Cardiac septum (tissue), 1 donor: ENCODE measurements around the gene NPEPPS. TPM values are rescaled to one million over a fixed set of nuclear protein-coding genes. Genes with fewer than 3 reads are reported as not detected.
"Not testable (repeated sequence)": the region's sequence is repeated elsewhere in the genome, so short reads cannot be mapped to it uniquely, and the experiment has no call there.

ENCODE experiments used
- DNase-seq: peaks from one replicate; pipeline ENCODE4 v3.0.0-alpha.2; 2020; ENCODE audit warnings: low spot score
- intact Hi-C: fragments of 100-400 bp; cut with DNase I; formaldehyde crosslinking; loops from one replicate; pipeline ENCODE4 v1.14.0; 2022
- total RNA-seq: library from RNA; stranded (reverse); fragmentation: NEBNext Ultra II Directional; extraction: Animal tissue kit (Norgen Biotek cat#: 25700); gene quantifications from one replicate; pipeline ENCODE4 v1.2.1, GENCODE V29; 2021
- donor health status: DM: no; HTN: no; CAD: no.

Gene NPEPPS
- total RNA-seq, 1 donor from 2014 or later, result 73.1 TPM

GRCh38 chr17:47556108-47556507 is 25.2 kb downstream of the NPEPPS start:
- intact Hi-C loops, DNase-seq: not testable (repeated sequence)

GRCh38 chr17:47560517-47561043 is 29.7 kb downstream of the NPEPPS start:
- DNase-seq, intact Hi-C loops: not testable (repeated sequence)

GRCh38 chr17:47561698-47562405 is 30.9 kb downstream of the NPEPPS start:
- intact Hi-C loops, DNase-seq: not testable (repeated sequence)

- intact Hi-C loops, DNase-seq: not testable (repeated sequence)
Measured at GRCh38 chr17:47562406-47562705, 31.4 kb downstream of the NPEPPS start.

- intact Hi-C loops, result not testable (repeated sequence)
Measured at GRCh38 chr17:47567261-47567660, 36.4 kb downstream of the NPEPPS start.

GRCh38 chr17:47572561-47572960 is 41.7 kb downstream of the NPEPPS start:
- intact Hi-C loops, DNase-seq: not testable (repeated sequence)

More at GRCh38 chr17:47567261-47567660, 36.4 kb downstream of the NPEPPS start:
- not testable (repeated sequence) for DNase-seq

- intact Hi-C loops, DNase-seq: not testable (repeated sequence)
Measured at GRCh38 chr17:47582416-47582815, 51.5 kb downstream of the NPEPPS start.

GRCh38 chr17:47586378-47587055 is 55.6 kb downstream of the NPEPPS start:
- intact Hi-C loops, DNase-seq: not testable (repeated sequence)

- intact Hi-C loops, DNase-seq: not testable (repeated sequence)
Measured at GRCh38 chr17:47593522-47593921, 62.6 kb downstream of the NPEPPS start.

- DNase-seq, result no peak
- intact Hi-C loops, result no loop called here
Measured at GRCh38 chr17:47603830-47604597, 73.1 kb downstream of the NPEPPS start.

GRCh38 chr17:47604598-47604927 is 73.7 kb downstream of the NPEPPS start:
- no peak for DNase-seq
- intact Hi-C loops, result no loop called here

- DNase-seq, result no peak
- intact Hi-C loops, result no loop called here
Measured at GRCh38 chr17:47605011-47605410, 74.1 kb downstream of the NPEPPS start.

GRCh38 chr17:47607481-47607880 is 76.6 kb downstream of the NPEPPS start:
- no peak for DNase-seq
- intact Hi-C loops, result no loop called here

GRCh38 chr17:47611372-47612350 is 80.8 kb downstream of the NPEPPS start:
- intact Hi-C loops, result loop anchor here (10.0 kb wide), 1 partner anchor 387 kb away; no protein-coding TSS in a partner anchor
- DNase-seq, result no peak

GRCh38 chr17:47615766-47616424 is 85.0 kb downstream of the NPEPPS start:
- intact Hi-C loops, result loop anchor here (5.0 to 10.0 kb wide), 2 partner anchors 114 to 391 kb away; no protein-coding TSS in a partner anchor
- no peak for DNase-seq

GRCh38 chr17:47618410-47618809 is 87.5 kb downstream of the NPEPPS start:
- no peak for DNase-seq
- intact Hi-C loops, result loop anchor here (5.0 to 10.0 kb wide), 2 partner anchors 116 to 394 kb away; no protein-coding TSS in a partner anchor

- intact Hi-C loops, result no loop called here
- no peak for DNase-seq
Measured at GRCh38 chr17:47620503-47621245, 89.8 kb downstream of the NPEPPS start.
